ENCODE data around the gene ATP13A2. TPM values are rescaled to one million over a fixed set of nuclear protein-coding genes. Genes with fewer than 3 reads are reported as not detected.
A peak's percentile ranks its signal among the peaks of the same experiment; 100 is the strongest.

Gene ATP13A2
- total RNA-seq, 1 experiment from 2014 or later = 28.6 TPM

- peaks cover 16% of the 10 kb centered on the region for H3K36me3 ChIP-seq
- H3K4me3 ChIP-seq = no peak overlapping the region
- H3K9me3 ChIP-seq = no peaks in the 10 kb centered on the region
- no peak for DNase-seq
- no peaks in the 10 kb centered on the region for H3K27me3 ChIP-seq
Measured at GRCh38 chr1:17013491-17014320, 2.0 kb upstream of the ATP13A2 start.

- H3K9me3 ChIP-seq = no peaks in the 10 kb centered on the region
- no peaks in the 10 kb centered on the region for H3K27me3 ChIP-seq
- no peak overlapping the region for H3K4me3 ChIP-seq
- peak; percentile 81 for DNase-seq
- peaks cover 10% of the 10 kb centered on the region for H3K36me3 ChIP-seq
Measured at GRCh38 chr1:17012775-17013490, 1.2 kb upstream of the ATP13A2 start.

GRCh38 chr1:17011092-17011438, 663 bp downstream of the ATP13A2 start:
- H3K36me3 ChIP-seq = peaks cover 4% of the 10 kb centered on the region
- no peaks in the 10 kb centered on the region for H3K27me3 ChIP-seq
- peak overlapping the region; percentile 67 for H3K4me3 ChIP-seq
- DNase-seq = no peak
- no peaks in the 10 kb centered on the region for H3K9me3 ChIP-seq

GRCh38 chr1:17009706-17010105, 2.0 kb downstream of the ATP13A2 start:
- no peak overlapping the region for H3K4me3 ChIP-seq
- DNase-seq = no peak
- H3K27me3 ChIP-seq = no peaks in the 10 kb centered on the region
- H3K36me3 ChIP-seq = peaks cover 10% of the 10 kb centered on the region
- H3K9me3 ChIP-seq = no peaks in the 10 kb centered on the region

GRCh38 chr1:17008208-17008855, 3.4 kb downstream of the ATP13A2 start:
- DNase-seq = no peak

GRCh38 chr1:17007121-17007520, 4.6 kb downstream of the ATP13A2 start:
- no peak for DNase-seq
- peaks cover 30% of the 10 kb centered on the region for H3K36me3 ChIP-seq
- H3K4me3 ChIP-seq = no peak overlapping the region
- no peaks in the 10 kb centered on the region for H3K9me3 ChIP-seq
- H3K27me3 ChIP-seq = no peaks in the 10 kb centered on the region

More at GRCh38 chr1:17008208-17008855, 3.4 kb downstream of the ATP13A2 start:
- H3K4me3 ChIP-seq = no peak overlapping the region
- no peaks in the 10 kb centered on the region for H3K9me3 ChIP-seq
- H3K27me3 ChIP-seq = no peaks in the 10 kb centered on the region
- H3K36me3 ChIP-seq = peaks cover 17% of the 10 kb centered on the region

GRCh38 chr1:17005365-17005740, 6.4 kb downstream of the ATP13A2 start:
- H3K9me3 ChIP-seq = no peaks in the 10 kb centered on the region
- no peaks in the 10 kb centered on the region for H3K27me3 ChIP-seq
- H3K4me3 ChIP-seq = no peak overlapping the region
- no peak for DNase-seq
- peaks cover 38% of the 10 kb centered on the region for H3K36me3 ChIP-seq

GRCh38 chr1:17004466-17005364, 7.0 kb downstream of the ATP13A2 start:
- Histone ChIP-seq H3K9me3 (no peaks in the 10 kb centered on the region), H3K27me3 (no peaks in the 10 kb centered on the region), H3K4me3 (no peak overlapping the region), H3K36me3 (peaks cover 36% of the 10 kb centered on the region)
- DNase-seq = peak; percentile 25

- H3K36me3 ChIP-seq = peaks cover 49% of the 10 kb centered on the region
- H3K9me3 ChIP-seq = no peaks in the 10 kb centered on the region
- no peaks in the 10 kb centered on the region for H3K27me3 ChIP-seq
- H3K4me3 ChIP-seq = no peak overlapping the region
- DNase-seq = no peak
Measured at GRCh38 chr1:17002524-17002902, 9.2 kb downstream of the ATP13A2 start.

GRCh38 chr1:17001760-17002523, 9.8 kb downstream of the ATP13A2 start:
- H3K4me3 ChIP-seq = no peak overlapping the region
- H3K36me3 ChIP-seq = peaks cover 50% of the 10 kb centered on the region
- no peaks in the 10 kb centered on the region for H3K9me3 ChIP-seq
- no peak for DNase-seq
- no peaks in the 10 kb centered on the region for H3K27me3 ChIP-seq

- H3K9me3 ChIP-seq = no peaks in the 10 kb centered on the region
- peaks cover 52% of the 10 kb centered on the region for H3K36me3 ChIP-seq
- no peak overlapping the region for H3K4me3 ChIP-seq
- H3K27me3 ChIP-seq = no peaks in the 10 kb centered on the region
- DNase-seq = no peak
Measured at GRCh38 chr1:16999863-17000262, 11.9 kb downstream of the ATP13A2 start.

GRCh38 chr1:16998589-16998988, 13.1 kb downstream of the ATP13A2 start:
- Histone ChIP-seq H3K27me3 (no peaks in the 10 kb centered on the region), H3K9me3 (no peaks in the 10 kb centered on the region), H3K36me3 (peaks cover 43% of the 10 kb centered on the region), H3K4me3 (no peak overlapping the region)
- no peak for DNase-seq

- Histone ChIP-seq H3K27me3 (no peaks in the 10 kb centered on the region), H3K9me3 (no peaks in the 10 kb centered on the region), H3K36me3 (peaks cover 28% of the 10 kb centered on the region), H3K4me3 (no peak overlapping the region)
- DNase-seq = no peak
Measured at GRCh38 chr1:16996845-16997244, 14.9 kb downstream of the ATP13A2 start.

GRCh38 chr1:16993521-16994038, 18.1 kb downstream of the ATP13A2 start:
- no peak for DNase-seq
- H3K27me3 ChIP-seq = no peaks in the 10 kb centered on the region

GRCh38 chr1:16992675-16993074, 19.1 kb downstream of the ATP13A2 start:
- no peaks in the 10 kb centered on the region for H3K9me3 ChIP-seq
- H3K4me3 ChIP-seq = no peak overlapping the region
- DNase-seq = no peak

More at GRCh38 chr1:16993521-16994038, 18.1 kb downstream of the ATP13A2 start:
- H3K36me3 ChIP-seq = peaks cover 17% of the 10 kb centered on the region
- H3K9me3 ChIP-seq = no peaks in the 10 kb centered on the region
- H3K4me3 ChIP-seq = no peak overlapping the region

GRCh38 chr1:16992102-16992501, 19.6 kb downstream of the ATP13A2 start:
- H3K9me3 ChIP-seq = no peaks in the 10 kb centered on the region
- DNase-seq = no peak
- no peak overlapping the region for H3K4me3 ChIP-seq
- H3K27me3 ChIP-seq = no peaks in the 10 kb centered on the region
- H3K36me3 ChIP-seq = peaks cover 11% of the 10 kb centered on the region

More at GRCh38 chr1:16992675-16993074, 19.1 kb downstream of the ATP13A2 start:
- no peaks in the 10 kb centered on the region for H3K27me3 ChIP-seq
- peaks cover 13% of the 10 kb centered on the region for H3K36me3 ChIP-seq

Data from MG63 (cell line).